Stimulated activated CD8-positive, alpha-beta memory T cell treated with anti-CD3 and anti-CD28 coated beads, Interleukin-2, amount 100 ng/mL, for 1 hour (primary cell): ENCODE data around the gene DLGAP4.
"Not testable (repeated sequence)": the region's sequence is repeated elsewhere in the genome, so short reads cannot be mapped to it uniquely, and the experiment has no call there.

Experiments
- DNase-seq, 2 donors: peaks; one replicate each; pipeline ENCODE4 v3.0.0-alpha.2; 2020; ENCODE audit warnings: low read depth in 2 of 2

DLGAP4 gene

GRCh38 chr20:36454698-36455427, 148.7 kb downstream of the DLGAP4 start:
- DNase-seq = no peak

GRCh38 chr20:36455972-36456625, 150.0 kb downstream of the DLGAP4 start:
- DNase-seq = no peak

GRCh38 chr20:36460648-36461599, 154.8 kb downstream of the DLGAP4 start:
- DNase-seq = peak; percentile 87 to 88

GRCh38 chr20:36461600-36462439, 155.7 kb downstream of the DLGAP4 start:
- no peak for DNase-seq

GRCh38 chr20:36462440-36463211, 156.5 kb downstream of the DLGAP4 start:
- DNase-seq = no peak

GRCh38 chr20:36463212-36464061, 157.3 kb downstream of the DLGAP4 start:
- DNase-seq = no peak

- no peak for DNase-seq
Measured at GRCh38 chr20:36465109-36466080, 159.3 kb downstream of the DLGAP4 start.

GRCh38 chr20:36466089-36466488, 159.9 kb downstream of the DLGAP4 start:
- no peak for DNase-seq

GRCh38 chr20:36467076-36467999, 161.2 kb downstream of the DLGAP4 start:
- DNase-seq = no peak

GRCh38 chr20:36468149-36469000, 162.2 kb downstream of the DLGAP4 start:
- no peak for DNase-seq

GRCh38 chr20:36469973-36470372, 163.8 kb downstream of the DLGAP4 start:
- DNase-seq = no peak

- no peak for DNase-seq
Measured at GRCh38 chr20:36471885-36472636, 165.9 kb downstream of the DLGAP4 start.

GRCh38 chr20:36472637-36473090, 166.5 kb downstream of the DLGAP4 start:
- no peak for DNase-seq

- DNase-seq = no peak
Measured at GRCh38 chr20:36473164-36473563, 167.0 kb downstream of the DLGAP4 start.

- no peak for DNase-seq
Measured at GRCh38 chr20:36474563-36474962, 168.4 kb downstream of the DLGAP4 start.

- not testable (repeated sequence) for DNase-seq
Measured at GRCh38 chr20:36475054-36475453, 168.9 kb downstream of the DLGAP4 start.
